ENCODE results near the gene NANOS1.

- TF ChIP-seq CTCF (IDR thresholded peaks at IDR 0.05) = no peak
- TF ChIP-seq POLR2AphosphoS5 (IDR thresholded peaks at IDR 0.05; ENCODE audit: low read depth, low read length) = peak; percentile 66
- TF ChIP-seq SIN3A (IDR thresholded peaks at IDR 0.05; ENCODE audit: borderline replicate concordance, insufficient read depth, low read depth, low read length) = no peak
Observed at GRCh38 chr10:119006451-119007210, 22.9 kb upstream of the NANOS1 start.
